ENCODE results near the gene MYO1G.

Gene MYO1G

GRCh38 chr7:44969049-44969700 is 9.6 kb downstream of the MYO1G start:
- WGBS (ENCODE audit: insufficient coverage), result 95% methylated on average over 7 of the region's 11 CpGs
- DNase-seq, result no peak
- Histone ChIP-seq H3K36me3 (ENCODE audit: control insufficient read depth in 4 of 4, insufficient read depth in 4 of 4, low read length in 3 of 4) (peaks cover 4 to 97% (median 53%) of the 10 kb centered on the region in 4 experiments), H3K27me3 (replicated peaks in 2 of 5; ENCODE audit: control insufficient read depth in 4 of 5, insufficient read depth in 5 of 5, low read length in 4 of 5) (no peaks in the 10 kb centered on the region), H3K4me3 (ENCODE audit: control insufficient read depth in 1 of 7, extremely low read depth in 1 of 7, insufficient read depth in 4 of 7, low read depth in 2 of 7, low read length in 6 of 7) (no peak overlapping the region), H3K4me1 (ENCODE audit: control extremely low read depth in 1 of 4, control insufficient read depth in 4 of 4, insufficient read depth in 4 of 4, low read length in 3 of 4) (peaks cover 0 to 4% (median under 1%) of the 10 kb centered on the region in 4 experiments), H3K9me3 (ENCODE audit: control extremely low read depth in 1 of 5, control insufficient read depth in 4 of 5, insufficient read depth in 2 of 5, low read depth in 1 of 5, low read length in 4 of 5) (no peaks in the 10 kb centered on the region), H3K27ac (ENCODE audit: insufficient read depth in 1 of 2, low read depth in 1 of 2, low read length in 2 of 2, poor library complexity in 1 of 2, severe bottlenecking in 2 of 2) (no peak overlapping the region)
- ChIA-PET CTCF (interaction anchor here (8.4 to 10.4 kb wide), 2 partner anchors 62 to 166 kb away, joined by 138 to 142 read pairs; no protein-coding TSS in a partner anchor), POLR2A (no interaction called here)

- Histone ChIP-seq H3K9me3 (ENCODE audit: control extremely low read depth in 1 of 5, control insufficient read depth in 4 of 5, insufficient read depth in 2 of 5, low read depth in 1 of 5, low read length in 4 of 5) (no peaks in the 10 kb centered on the region), H3K27me3 (replicated peaks in 2 of 5; ENCODE audit: control insufficient read depth in 4 of 5, insufficient read depth in 5 of 5, low read length in 4 of 5) (no peaks in the 10 kb centered on the region), H3K4me1 (ENCODE audit: control extremely low read depth in 1 of 4, control insufficient read depth in 4 of 4, insufficient read depth in 4 of 4, low read length in 3 of 4) (peaks cover 0 to 4% (median 1%) of the 10 kb centered on the region in 4 experiments), H3K27ac (ENCODE audit: insufficient read depth in 1 of 2, low read depth in 1 of 2, low read length in 2 of 2, poor library complexity in 1 of 2, severe bottlenecking in 2 of 2) (no peak overlapping the region), H3K36me3 (ENCODE audit: control insufficient read depth in 4 of 4, insufficient read depth in 4 of 4, low read length in 3 of 4) (peaks cover 4 to 97% (median 43%) of the 10 kb centered on the region in 4 experiments), H3K4me3 (ENCODE audit: control insufficient read depth in 1 of 7, extremely low read depth in 1 of 7, insufficient read depth in 4 of 7, low read depth in 2 of 7, low read length in 6 of 7) (no peak overlapping the region)
- no peak for DNase-seq
- ChIA-PET CTCF (no interaction called here), POLR2A (interaction anchor here (1.0 kb wide), 1 partner anchor 34 kb away, joined by 3 read pairs; no protein-coding TSS in a partner anchor)
- 97% methylated on average over 18 of the region's 18 CpGs for WGBS (ENCODE audit: insufficient coverage)
These were observed 11.0 kb downstream of the MYO1G start for GRCh38 chr7:44967571-44968446.

DNA sequence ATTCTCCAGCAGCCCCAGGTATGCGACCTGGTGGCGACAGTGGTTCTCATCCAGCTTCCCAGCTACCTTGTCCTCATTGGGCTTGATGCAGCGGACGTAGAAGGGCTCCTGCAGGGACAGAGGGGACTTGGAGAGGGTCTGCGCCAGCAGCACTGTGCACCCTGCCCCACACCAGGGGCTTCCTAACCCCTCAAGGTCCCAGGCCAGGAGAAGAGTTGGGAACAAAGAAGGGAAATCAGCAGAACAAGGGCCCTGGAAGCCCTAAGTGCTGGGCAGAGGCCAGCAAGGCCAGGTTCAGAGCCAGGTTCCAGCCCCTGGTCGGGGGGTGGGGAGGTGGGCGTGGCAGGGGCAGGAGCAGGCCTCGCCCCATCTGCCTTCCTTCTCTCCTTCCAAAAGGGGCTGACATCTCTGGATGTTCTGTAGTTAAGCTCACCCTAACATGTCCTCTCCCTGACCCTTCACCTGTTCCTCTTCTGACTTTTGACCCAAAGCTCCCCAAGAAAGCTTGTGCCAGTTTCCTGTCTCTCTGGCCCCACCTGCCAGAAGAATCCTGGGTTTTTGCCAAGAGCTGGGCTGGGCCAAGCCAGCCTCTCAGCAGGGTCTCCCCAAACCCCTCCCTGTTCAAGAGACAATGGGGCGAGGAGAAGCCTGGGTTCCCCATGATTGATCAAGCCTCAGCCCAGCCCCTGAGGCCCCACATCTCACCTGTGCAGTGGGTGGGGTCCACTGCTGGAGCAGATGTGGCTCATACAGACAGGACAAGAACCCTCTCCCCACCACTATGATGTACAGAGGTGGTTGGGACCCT is 11.9 kb downstream of the MYO1G start:
- POLR2A ChIA-PET, result interaction anchor here (1.0 kb wide), 1 partner anchor 35 kb away, joined by 3 read pairs; no protein-coding TSS in a partner anchor
- CTCF ChIA-PET, result no interaction called here
- Histone ChIP-seq H3K9me3 (ENCODE audit: control extremely low read depth in 1 of 5, control insufficient read depth in 4 of 5, insufficient read depth in 2 of 5, low read depth in 1 of 5, low read length in 4 of 5) (no peaks in the 10 kb centered on the region), H3K4me3 (ENCODE audit: control insufficient read depth in 1 of 7, extremely low read depth in 1 of 7, insufficient read depth in 4 of 7, low read depth in 2 of 7, low read length in 6 of 7) (no peak overlapping the region), H3K36me3 (ENCODE audit: control insufficient read depth in 4 of 4, insufficient read depth in 4 of 4, low read length in 3 of 4) (peaks cover 2 to 97% (median 38%) of the 10 kb centered on the region in 4 experiments), H3K27ac (ENCODE audit: insufficient read depth in 1 of 2, low read depth in 1 of 2, low read length in 2 of 2, poor library complexity in 1 of 2, severe bottlenecking in 2 of 2) (no peak overlapping the region), H3K4me1 (ENCODE audit: control extremely low read depth in 1 of 4, control insufficient read depth in 4 of 4, insufficient read depth in 4 of 4, low read length in 3 of 4) (peaks cover 0 to 4% (median 1%) of the 10 kb centered on the region in 4 experiments), H3K27me3 (replicated peaks in 2 of 5; ENCODE audit: control insufficient read depth in 4 of 5, insufficient read depth in 5 of 5, low read length in 4 of 5) (no peaks in the 10 kb centered on the region)
- DNase-seq, result no peak
- 95% methylated on average over 8 of the region's 9 CpGs for WGBS (ENCODE audit: insufficient coverage)

- Histone ChIP-seq H3K4me3 (ENCODE audit: control insufficient read depth in 1 of 7, extremely low read depth in 1 of 7, insufficient read depth in 4 of 7, low read depth in 2 of 7, low read length in 6 of 7) (no peak overlapping the region), H3K36me3 (ENCODE audit: control insufficient read depth in 4 of 4, insufficient read depth in 4 of 4, low read length in 3 of 4) (peaks cover 2 to 92% (median 34%) of the 10 kb centered on the region in 4 experiments), H3K4me1 (ENCODE audit: control extremely low read depth in 1 of 4, control insufficient read depth in 4 of 4, insufficient read depth in 4 of 4, low read length in 3 of 4) (peaks cover 0 to 4% (median 1%) of the 10 kb centered on the region in 4 experiments), H3K27me3 (replicated peaks in 2 of 5; ENCODE audit: control insufficient read depth in 4 of 5, insufficient read depth in 5 of 5, low read length in 4 of 5) (no peaks in the 10 kb centered on the region), H3K27ac (ENCODE audit: insufficient read depth in 1 of 2, low read depth in 1 of 2, low read length in 2 of 2, poor library complexity in 1 of 2, severe bottlenecking in 2 of 2) (no peak overlapping the region), H3K9me3 (ENCODE audit: control extremely low read depth in 1 of 5, control insufficient read depth in 4 of 5, insufficient read depth in 2 of 5, low read depth in 1 of 5, low read length in 4 of 5) (no peaks in the 10 kb centered on the region)
- ChIA-PET POLR2A (no interaction called here), CTCF (interaction anchor here (1.4 kb wide), 1 partner anchor 84 kb away, joined by 4 read pairs; no protein-coding TSS in a partner anchor)
- WGBS (ENCODE audit: insufficient coverage), result 96% methylated on average over 18 of the region's 18 CpGs
- DNase-seq, result no peak
These were observed 12.7 kb downstream of the MYO1G start for GRCh38 chr7:44965937-44966730.

DNA sequence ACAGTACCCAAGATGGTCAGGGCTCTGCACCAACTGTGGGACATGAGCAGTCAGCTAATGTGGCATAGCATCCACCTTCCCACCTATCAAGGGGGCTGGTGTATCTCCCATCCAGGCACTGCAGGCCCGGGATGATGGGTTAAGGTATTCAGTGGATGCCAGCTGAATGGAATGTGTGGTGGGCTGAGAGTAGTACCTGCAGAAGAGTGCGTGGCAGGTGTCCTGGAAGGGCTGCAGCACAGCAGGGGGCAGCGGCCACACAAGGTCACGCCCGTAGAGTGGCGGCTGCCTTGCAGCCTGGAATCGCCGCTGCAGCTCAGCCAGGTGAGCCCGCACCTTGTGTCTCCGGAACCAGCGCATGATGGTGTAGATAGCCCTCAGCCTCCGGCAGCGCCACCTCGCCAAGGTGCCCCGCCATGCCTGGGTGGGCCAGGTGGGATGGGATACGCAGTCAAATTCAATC is 13.3 kb downstream of the MYO1G start:
- peaks cover 0 to 4% (median 1%) of the 10 kb centered on the region in 4 experiments for H3K4me1 ChIP-seq (ENCODE audit: control extremely low read depth in 1 of 4, control insufficient read depth in 4 of 4, insufficient read depth in 4 of 4, low read length in 3 of 4)
- WGBS (ENCODE audit: insufficient coverage), result 98% methylated on average over 10 of the region's 16 CpGs
- ChIA-PET POLR2A (no interaction called here), CTCF (interaction anchor here (0.7 to 6.5 kb wide), 3 partner anchors 8 to 83 kb away, joined by 3 to 41 read pairs (median 4); no protein-coding TSS in a partner anchor)
- peaks cover 2 to 86% (median 31%) of the 10 kb centered on the region in 4 experiments for H3K36me3 ChIP-seq (ENCODE audit: control insufficient read depth in 4 of 4, insufficient read depth in 4 of 4, low read length in 3 of 4)
- no peak overlapping the region for H3K4me3 ChIP-seq (ENCODE audit: control insufficient read depth in 1 of 7, extremely low read depth in 1 of 7, insufficient read depth in 4 of 7, low read depth in 2 of 7, low read length in 6 of 7)
- DNase-seq, result no peak
- H3K9me3 ChIP-seq (ENCODE audit: control extremely low read depth in 1 of 5, control insufficient read depth in 4 of 5, insufficient read depth in 2 of 5, low read depth in 1 of 5, low read length in 4 of 5), result no peaks in the 10 kb centered on the region
- H3K27me3 ChIP-seq (replicated peaks in 2 of 5; ENCODE audit: control insufficient read depth in 4 of 5, insufficient read depth in 5 of 5, low read length in 4 of 5), result no peaks in the 10 kb centered on the region
- no peak overlapping the region for H3K27ac ChIP-seq (ENCODE audit: insufficient read depth in 1 of 2, low read depth in 1 of 2, low read length in 2 of 2, poor library complexity in 1 of 2, severe bottlenecking in 2 of 2)

GRCh38 chr7:44964831-44965440 is 13.9 kb downstream of the MYO1G start:
- Histone ChIP-seq H3K4me3 (ENCODE audit: control insufficient read depth in 1 of 7, extremely low read depth in 1 of 7, insufficient read depth in 4 of 7, low read depth in 2 of 7, low read length in 6 of 7) (no peak overlapping the region), H3K36me3 (ENCODE audit: control insufficient read depth in 4 of 4, insufficient read depth in 4 of 4, low read length in 3 of 4) (peaks cover 2 to 80% (median 29%) of the 10 kb centered on the region in 4 experiments), H3K4me1 (ENCODE audit: control extremely low read depth in 1 of 4, control insufficient read depth in 4 of 4, insufficient read depth in 4 of 4, low read length in 3 of 4) (peaks cover 0 to 4% (median 1%) of the 10 kb centered on the region in 4 experiments), H3K27me3 (replicated peaks in 2 of 5; ENCODE audit: control insufficient read depth in 4 of 5, insufficient read depth in 5 of 5, low read length in 4 of 5) (no peaks in the 10 kb centered on the region), H3K9me3 (ENCODE audit: control extremely low read depth in 1 of 5, control insufficient read depth in 4 of 5, insufficient read depth in 2 of 5, low read depth in 1 of 5, low read length in 4 of 5) (no peaks in the 10 kb centered on the region), H3K27ac (ENCODE audit: insufficient read depth in 1 of 2, low read depth in 1 of 2, low read length in 2 of 2, poor library complexity in 1 of 2, severe bottlenecking in 2 of 2) (no peak overlapping the region)
- POLR2A ChIA-PET, result no interaction called here
- CTCF ChIA-PET, result interaction anchor here (0.7 to 6.5 kb wide), 6 partner anchors 8 to 83 kb away, joined by 3 to 41 read pairs (median 4); no protein-coding TSS in a partner anchor
- 96% methylated on average over 13 of the region's 13 CpGs for WGBS (ENCODE audit: insufficient coverage)
- no peak for DNase-seq
